GM11168 (cell line): ENCODE results near the gene COPS7A.

Source experiments
- in situ Hi-C: fragments of 300-500 bp; cut with MboI; formaldehyde crosslinking; loops from one replicate; pipeline ENCODE4 v1.12.0; 2022; ENCODE audit warnings: low sequenced_read_pairs; ENCODE audit not compliant: unreplicated experiment

COPS7A gene

DNA sequence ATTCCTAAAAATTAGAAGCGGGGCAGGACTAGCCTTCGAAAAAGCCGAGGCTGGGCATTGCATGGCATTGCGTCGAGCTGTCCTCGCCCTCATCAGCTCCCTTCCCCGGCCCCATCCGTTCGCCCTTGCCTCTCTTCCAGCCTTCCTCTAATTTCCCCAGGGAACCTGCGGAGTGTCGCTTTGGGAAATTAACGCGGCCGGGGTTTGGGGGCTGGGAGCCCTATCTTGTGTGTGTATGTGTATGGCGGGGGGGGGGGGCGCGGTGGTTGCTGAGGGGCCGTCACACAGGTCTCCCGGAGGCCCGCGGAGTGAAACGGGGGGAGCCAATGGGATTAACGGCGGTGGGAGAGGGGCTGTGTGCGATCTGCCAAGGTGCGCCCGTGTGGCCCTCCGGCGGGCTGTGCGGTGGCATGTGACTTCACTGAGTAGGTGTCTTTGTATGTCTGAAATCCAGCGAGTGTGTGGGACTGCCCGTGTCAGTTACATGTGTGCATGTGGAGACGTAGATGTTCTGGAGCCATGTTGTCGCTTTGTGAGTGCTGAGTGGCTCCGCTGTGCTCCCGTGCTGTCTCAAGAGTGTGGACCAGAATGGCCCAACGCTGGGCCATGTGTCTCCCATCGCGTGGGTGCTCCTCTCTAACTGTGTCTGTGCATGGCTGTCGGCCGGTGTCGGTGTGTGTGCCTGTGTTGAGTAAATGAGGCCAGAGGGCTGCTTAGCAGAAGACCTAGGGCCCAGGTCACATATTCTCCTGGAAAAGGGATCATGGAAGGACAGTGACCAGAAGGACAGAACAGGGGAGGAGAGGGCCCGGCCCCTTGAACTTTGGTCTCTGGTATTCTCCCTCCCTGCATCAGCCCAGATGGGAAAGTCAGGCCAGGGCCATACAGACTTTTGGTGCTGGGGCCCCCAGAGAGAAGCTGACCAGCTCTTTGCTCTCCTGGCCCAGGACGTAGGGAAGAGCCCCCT is 43.8 kb downstream of the COPS7A start:
- in situ Hi-C loops: no loop called here

- in situ Hi-C loops: no loop called here
These were observed 44.6 kb downstream of the COPS7A start for GRCh38 chr12:6768437-6768914.

GRCh38 chr12:6768990-6769389 is 45.1 kb downstream of the COPS7A start:
- in situ Hi-C loops: no loop called here

DNA sequence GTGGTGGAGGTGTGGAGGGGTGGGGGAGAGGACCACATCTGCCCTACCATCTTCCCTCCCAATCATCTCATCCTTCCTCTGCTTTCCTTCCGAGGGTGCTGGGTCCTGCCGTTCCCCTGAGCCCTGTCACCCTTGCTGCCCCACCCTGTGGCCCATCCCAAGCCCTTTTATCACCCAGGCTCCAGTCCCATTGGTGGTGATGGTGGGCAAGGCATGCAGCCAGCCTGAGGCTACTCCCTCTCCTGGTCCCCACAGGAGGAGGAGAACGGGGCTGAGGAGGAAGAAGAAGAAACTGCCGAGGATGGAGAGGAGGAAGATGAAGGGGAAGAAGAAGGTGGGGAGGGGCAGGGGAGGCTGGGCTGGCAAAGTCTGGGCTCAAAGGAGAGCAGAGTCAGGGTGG is 45.8 kb downstream of the COPS7A start:
- in situ Hi-C loops: no loop called here

GRCh38 chr12:6770094-6770493 is 46.2 kb downstream of the COPS7A start:
- in situ Hi-C loops: no loop called here

- in situ Hi-C loops: no loop called here
These were observed 46.8 kb downstream of the COPS7A start for GRCh38 chr12:6770600-6770999.

DNA sequence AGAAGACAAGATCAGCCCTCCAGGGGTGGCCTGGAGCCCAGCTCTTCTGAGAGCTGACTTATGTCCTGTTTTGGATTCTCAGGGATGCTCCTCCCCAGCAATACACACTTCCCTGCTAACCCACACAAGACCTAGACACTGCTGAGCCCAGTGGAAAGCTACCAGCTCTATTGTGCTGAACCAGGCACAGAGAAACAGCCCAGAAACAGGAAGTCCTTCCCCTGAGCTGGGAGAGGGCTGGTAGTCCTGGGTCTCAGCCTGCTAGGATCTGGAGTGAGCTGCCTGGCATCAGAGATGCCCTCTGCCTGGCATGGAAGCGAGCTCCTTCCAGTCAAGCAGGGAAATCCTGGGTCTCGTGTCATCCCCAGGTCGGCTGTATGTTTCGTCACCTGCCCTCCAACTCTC is 47.2 kb downstream of the COPS7A start:
- in situ Hi-C loops: no loop called here

DNA sequence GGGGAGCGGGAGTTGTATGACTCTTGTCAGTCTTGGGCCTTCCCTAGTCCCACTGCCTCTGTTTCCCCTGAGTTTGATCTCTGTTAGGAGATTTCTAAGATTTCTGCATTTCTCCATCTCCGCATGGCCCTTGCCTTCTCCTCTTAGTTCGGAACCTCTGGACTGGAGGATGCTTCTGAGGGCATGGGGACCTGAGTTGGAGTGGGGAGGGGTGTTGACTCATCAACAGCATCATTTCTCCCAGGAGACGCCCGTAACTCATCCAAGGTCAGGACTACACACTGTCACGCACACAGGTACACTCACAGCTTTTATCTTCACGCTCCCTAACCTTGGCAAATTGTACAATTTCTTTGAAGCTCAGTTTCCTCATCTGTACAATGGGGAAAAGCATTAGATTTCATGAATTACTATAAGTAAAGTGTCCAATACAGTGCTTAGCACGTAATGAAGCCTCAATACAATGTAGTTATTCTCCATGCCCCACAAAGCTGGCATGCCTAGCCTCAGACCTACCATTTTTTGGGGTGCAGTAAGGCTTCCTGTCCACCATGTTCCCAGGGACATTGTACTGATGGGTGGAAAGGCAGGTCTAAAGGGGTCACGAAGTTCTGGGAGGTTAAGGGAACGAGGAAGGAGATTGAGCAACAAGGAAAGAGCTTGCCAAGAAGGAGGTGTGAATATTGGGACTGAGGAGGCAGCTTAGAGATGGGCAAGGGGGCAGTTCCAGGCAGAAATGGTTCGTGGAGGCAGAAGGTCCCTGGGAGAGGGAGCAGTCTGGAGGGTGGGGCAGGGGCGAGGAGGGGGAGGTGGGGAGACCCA is 47.9 kb downstream of the COPS7A start:
- in situ Hi-C loops: no loop called here

GRCh38 chr12:6772331-6772695 is 48.5 kb downstream of the COPS7A start, which contains the start of gene LAG3:
TSS of gene LAG3 (plus strand) at chr12:6772520. CDS start at chr12:6772853, 333 bp downstream.
- in situ Hi-C loops: no loop called here

- in situ Hi-C loops: no loop called here
These were observed 49.1 kb downstream of the COPS7A start for GRCh38 chr12:6772726-6773589.

GRCh38 chr12:6773590-6774351 is 49.9 kb downstream of the COPS7A start:
- in situ Hi-C loops: no loop called here

GRCh38 chr12:6774499-6775062 is 50.7 kb downstream of the COPS7A start:
- in situ Hi-C loops: no loop called here

DNA sequence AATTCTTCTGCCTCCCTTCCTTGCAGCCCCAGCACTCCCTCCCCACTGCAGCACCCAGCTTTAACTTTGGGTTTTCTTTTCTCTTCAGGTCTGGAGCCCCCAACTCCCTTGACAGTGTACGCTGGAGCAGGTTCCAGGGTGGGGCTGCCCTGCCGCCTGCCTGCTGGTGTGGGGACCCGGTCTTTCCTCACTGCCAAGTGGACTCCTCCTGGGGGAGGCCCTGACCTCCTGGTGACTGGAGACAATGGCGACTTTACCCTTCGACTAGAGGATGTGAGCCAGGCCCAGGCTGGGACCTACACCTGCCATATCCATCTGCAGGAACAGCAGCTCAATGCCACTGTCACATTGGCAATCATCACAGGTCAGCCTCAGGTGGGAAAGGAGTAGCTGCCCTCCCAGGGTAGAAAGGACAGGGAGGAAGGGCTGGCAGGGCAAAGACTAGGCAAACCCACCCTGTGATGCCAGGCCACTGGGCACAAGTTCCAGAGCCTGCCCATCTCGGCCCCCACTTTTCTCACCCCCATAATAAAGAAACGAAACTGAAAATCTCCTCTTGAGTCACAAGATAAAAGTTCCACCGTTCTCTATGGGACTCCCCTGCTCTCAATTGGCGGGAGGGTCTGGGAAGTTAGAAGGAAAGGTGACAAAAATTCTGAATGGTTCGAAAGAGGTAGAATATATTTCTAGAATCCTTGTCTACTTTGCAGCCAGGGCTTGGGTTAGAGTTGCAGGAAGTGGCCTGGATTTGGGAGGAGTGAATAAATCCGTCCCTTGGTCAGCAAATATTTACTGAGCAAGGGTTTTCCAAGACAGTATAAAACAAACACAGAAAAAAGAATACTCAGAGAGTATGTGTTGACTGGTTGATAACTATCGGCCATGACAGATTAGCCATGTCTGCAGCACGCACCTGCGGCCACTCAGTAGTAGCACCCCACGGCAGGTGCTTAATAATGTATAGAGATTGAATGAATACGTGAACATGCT is 51.6 kb downstream of the COPS7A start:
- in situ Hi-C loops: no loop called here

DNA sequence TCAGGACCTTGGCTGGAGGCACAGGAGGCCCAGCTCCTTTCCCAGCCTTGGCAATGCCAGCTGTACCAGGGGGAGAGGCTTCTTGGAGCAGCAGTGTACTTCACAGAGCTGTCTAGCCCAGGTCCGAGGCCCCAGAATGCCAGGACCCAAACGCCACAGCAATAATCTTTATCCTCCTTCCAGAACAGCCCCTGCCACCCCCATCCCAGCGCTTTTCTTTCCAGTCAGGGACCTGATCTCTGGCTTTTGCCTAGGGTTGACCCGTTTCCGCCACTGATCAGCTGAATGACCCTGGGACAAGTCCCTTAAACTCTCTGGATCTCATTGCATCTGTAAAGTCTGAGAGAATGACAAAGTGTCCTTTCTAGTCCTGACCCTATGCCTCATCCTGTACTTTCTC is 53.5 kb downstream of the COPS7A start:
- in situ Hi-C loops: no loop called here

DNA sequence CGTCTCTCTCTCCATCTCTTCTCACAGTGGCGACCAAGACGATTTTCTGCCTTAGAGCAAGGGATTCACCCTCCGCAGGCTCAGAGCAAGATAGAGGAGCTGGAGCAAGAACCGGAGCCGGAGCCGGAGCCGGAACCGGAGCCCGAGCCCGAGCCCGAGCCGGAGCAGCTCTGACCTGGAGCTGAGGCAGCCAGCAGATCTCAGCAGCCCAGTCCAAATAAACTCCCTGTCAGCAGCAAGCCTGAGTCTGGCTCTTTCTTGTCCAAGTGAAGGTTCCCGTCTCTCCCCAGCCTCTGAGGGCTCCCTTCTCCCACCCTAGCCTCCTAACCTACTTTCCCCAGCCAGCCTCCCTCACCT is 54.3 kb downstream of the COPS7A start:
- in situ Hi-C loops: no loop called here

GRCh38 chr12:6778574-6779550 is 55.0 kb downstream of the COPS7A start:
- in situ Hi-C loops: no loop called here
